Measurements from ENCODE around the gene WWC2. TPM values are rescaled to one million over a fixed set of nuclear protein-coding genes. Genes with fewer than 3 reads are reported as not detected.

Gene WWC2
- total RNA-seq, 4 donors from 2014 or later, result 33.7 to 48.3 (median 42.9) TPM

DNA sequence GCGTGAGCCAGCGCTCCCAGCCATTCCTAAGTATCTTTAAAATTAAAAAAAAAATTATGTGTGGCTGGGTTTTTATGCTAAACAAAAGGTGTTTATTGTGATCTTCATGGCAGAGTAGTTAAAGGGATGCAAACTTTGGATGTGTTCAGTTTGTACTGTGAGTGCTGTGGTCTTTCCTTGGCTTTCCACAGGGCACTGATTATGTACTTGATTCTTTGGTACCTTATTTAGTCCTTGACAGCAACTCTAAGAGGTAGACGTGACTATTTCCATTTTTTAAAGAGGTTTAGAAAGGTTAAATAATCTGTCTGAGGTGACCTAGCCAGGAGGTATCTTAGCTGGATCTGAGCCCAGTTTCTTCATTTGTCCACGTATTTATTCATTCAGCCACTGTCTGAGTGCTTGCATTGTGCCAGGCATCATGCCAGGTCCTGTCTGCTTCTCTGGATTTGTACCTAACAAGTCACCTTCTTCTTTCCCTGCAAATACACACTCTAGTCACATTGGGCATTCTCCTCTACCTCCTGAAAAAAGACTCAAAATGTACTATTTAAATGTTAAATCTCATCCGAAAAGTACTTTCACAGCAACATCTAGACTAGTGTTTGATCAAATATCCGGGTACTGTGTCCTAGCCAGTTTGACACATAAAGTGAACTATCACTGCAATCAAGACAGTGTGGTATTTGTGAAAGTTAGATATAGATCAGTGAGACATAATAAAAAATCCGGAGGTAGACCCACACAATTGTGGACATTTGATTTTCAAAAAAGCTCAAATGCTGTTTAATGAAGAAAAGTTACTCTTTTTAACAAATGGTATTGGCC lies 31.5 kb downstream of the WWC2 start:
- TF ChIP-seq, protein P1, sequence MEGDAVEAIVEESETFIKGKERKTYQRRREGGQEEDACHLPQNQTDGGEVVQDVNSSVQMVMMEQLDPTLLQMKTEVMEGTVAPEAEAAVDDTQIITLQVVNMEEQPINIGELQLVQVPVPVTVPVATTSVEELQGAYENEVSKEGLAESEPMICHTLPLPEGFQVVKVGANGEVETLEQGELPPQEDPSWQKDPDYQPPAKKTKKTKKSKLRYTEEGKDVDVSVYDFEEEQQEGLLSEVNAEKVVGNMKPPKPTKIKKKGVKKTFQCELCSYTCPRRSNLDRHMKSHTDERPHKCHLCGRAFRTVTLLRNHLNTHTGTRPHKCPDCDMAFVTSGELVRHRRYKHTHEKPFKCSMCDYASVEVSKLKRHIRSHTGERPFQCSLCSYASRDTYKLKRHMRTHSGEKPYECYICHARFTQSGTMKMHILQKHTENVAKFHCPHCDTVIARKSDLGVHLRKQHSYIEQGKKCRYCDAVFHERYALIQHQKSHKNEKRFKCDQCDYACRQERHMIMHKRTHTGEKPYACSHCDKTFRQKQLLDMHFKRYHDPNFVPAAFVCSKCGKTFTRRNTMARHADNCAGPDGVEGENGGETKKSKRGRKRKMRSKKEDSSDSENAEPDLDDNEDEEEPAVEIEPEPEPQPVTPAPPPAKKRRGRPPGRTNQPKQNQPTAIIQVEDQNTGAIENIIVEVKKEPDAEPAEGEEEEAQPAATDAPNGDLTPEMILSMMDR (IDR thresholded peaks at IDR 0.05), result no peak
- no peak for DNase-seq (ENCODE audit: low spot score)
- ATAC-seq (ENCODE audit: low FRiP score), result peak; percentile 54

DNA sequence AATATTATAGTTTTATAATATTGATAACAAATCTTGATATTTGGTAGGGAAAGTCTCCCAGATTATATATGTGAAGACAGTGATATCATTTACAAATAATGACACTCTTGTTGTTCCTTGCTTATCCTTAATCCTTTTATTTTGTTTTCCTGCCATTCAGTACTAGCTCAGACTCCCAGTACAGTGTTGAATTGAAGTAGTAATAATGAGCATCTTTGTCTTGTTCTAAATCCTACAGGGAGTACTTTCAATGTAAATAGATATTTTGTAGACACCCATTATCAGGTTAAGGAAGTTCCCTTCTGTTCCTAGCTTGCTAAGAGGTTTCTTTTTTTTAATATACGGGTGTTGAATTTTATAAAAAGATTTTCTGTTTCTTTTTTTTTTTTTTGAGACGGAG lies 33.0 kb downstream of the WWC2 start:
- DNase-seq (ENCODE audit: low spot score) (no peak), ATAC-seq (ENCODE audit: low FRiP score) (no peak)
- TF ChIP-seq, protein P1 (IDR thresholded peaks at IDR 0.05), result no peak

DNA sequence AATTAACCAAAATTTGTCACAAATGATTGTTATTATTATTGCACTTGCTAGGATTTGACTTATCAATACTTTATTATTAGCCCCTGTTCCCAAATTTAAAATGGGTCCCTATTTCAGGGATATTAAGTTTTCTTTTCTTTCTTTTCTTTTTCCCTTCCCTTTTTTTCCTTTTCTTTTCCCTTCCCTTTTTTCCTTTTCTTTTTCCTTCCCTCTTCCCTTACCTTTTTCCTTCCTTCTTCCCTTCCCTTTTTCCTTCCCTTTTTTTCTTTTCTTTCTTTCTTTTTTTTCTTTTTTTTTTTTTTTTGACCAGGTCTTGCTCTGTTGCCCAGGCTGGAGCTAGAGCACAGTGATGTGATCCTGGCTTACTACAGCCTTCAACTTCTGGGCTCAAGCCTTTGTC lies 33.8 kb downstream of the WWC2 start:
- ATAC-seq (ENCODE audit: low FRiP score) (no peak), DNase-seq (ENCODE audit: low spot score) (no peak)
- TF ChIP-seq, protein P1 (IDR thresholded peaks at IDR 0.05), result no peak

DNA sequence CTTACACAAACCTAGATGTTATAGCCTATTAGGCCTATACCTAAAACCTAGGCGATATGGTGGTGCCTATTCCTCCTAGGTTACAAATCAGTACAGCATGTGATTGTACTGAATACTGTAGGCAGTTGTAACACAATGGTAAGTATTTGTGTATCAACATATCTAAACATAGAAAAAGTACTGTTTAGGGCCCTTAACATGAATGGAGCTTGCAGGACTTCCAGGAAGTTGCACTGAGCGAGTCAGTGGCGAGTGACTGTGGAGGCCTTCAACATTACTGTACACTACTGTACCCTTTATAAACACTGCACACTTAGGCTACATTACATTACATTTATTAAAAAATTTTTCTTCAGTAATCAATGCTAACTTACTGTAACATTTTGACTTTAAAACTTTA lies 37.8 kb downstream of the WWC2 start:
- ATAC-seq (ENCODE audit: low FRiP score), result no peak
- TF ChIP-seq, protein P1 (IDR thresholded peaks at IDR 0.05), result no peak
- DNase-seq (ENCODE audit: low spot score), result no peak

DNA sequence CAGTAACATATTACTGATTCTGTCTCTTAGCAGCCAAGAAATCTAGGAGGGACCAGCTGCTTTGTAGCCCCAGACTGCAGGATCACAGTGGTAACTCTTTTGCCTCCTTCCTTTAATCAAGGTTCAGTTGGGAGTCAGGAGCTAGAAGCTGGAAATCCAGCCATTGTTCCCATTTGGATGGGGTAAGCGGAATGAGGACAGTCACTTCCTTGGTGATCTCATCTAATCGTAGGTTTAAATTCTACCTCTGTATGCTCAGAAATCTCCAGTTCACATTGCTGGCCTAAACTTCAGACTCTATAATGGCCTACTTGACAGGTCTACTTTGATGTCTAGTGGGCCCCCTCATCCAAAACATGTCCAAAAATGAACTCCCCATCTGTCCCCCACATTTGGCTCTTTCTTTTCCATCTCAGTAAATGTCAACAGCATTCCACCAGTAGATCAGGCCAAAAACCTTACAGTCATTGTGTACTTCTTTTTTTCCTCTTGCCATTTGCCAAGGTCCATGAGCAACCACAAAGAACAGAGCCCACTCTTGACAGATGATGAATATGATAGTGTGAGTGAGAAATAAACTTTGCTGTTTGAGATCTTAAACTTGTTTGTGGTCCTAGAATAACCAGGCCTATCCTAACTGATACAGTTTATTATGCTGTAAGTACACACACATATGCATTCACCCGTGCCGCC lies 40.1 kb downstream of the WWC2 start:
- DNase-seq (ENCODE audit: low spot score), result no peak
- no peak for ATAC-seq (ENCODE audit: low FRiP score)

DNA sequence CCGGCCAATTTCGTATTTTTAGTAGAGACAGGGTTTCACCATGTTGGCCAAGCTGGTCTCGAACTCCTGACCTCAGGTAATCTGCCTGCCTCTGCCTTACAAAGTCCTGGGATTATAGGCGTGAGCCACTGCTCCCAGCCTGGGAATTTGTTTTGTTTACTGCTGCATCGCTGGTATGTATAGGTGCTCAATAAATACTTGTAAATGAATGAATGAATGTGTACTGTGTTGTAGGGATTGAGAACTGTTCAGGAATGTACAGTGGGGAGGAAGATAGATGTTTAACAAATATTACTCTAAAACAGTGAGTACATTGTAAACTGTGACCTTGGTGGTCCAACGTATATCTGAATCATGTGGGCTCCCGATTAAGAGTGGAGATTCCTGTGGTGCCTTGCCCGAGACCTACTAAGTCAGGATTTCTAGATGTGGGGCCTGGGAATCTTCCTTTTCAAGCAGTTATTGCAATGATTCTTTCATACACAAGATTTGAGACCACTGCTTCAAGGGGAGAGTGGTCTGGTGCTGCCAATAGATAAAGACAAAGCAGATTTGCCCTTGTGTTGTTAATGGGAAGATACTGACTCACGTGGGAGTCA lies 41.0 kb downstream of the WWC2 start:
- ATAC-seq (ENCODE audit: low FRiP score) (no peak), DNase-seq (ENCODE audit: low spot score) (no peak)
- TF ChIP-seq, protein P1 (IDR thresholded peaks at IDR 0.05), result no peak

More for the DNA sequence above, 40.1 kb downstream of the WWC2 start:
- TF ChIP-seq, protein P1 (IDR thresholded peaks at IDR 0.05), result no peak
